GM10266 (cell line): ENCODE results near the gene CTIF.

Experiments used
- DNase-seq: peaks from one replicate; pipeline ENCODE4 v3.0.0; 2012; ENCODE audit errors: extremely low spot score
- CTCF ChIP-seq: IDR thresholded peaks from 2 replicates; pipeline ENCODE4 v1.5.1; 2012; ENCODE audit warnings: mild to moderate bottlenecking, low read depth; ENCODE audit not compliant: control insufficient read depth, insufficient read depth; ENCODE audit errors: missing control alignments

Gene CTIF

DNA sequence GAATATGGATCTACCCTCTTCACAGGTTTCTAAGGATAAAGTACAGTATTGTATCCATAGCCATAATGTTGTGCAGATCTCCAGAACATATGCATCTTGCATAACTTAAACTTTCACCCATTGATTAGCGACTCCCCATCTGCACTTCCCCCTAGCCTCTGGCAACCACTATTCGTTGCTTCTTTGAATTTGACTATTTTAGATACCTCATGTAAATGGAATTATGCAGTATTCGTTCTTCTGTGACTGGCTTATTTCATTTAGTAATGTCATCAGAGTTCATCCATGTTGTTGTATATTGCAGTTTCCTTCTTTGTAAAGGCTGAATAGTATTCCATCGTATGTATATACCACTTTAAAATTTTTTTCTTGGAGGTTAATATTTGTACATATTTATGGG is 283.0 kb downstream of the CTIF start:
- DNase-seq, result no peak
- TF ChIP-seq CTCF, result no peak

DNA sequence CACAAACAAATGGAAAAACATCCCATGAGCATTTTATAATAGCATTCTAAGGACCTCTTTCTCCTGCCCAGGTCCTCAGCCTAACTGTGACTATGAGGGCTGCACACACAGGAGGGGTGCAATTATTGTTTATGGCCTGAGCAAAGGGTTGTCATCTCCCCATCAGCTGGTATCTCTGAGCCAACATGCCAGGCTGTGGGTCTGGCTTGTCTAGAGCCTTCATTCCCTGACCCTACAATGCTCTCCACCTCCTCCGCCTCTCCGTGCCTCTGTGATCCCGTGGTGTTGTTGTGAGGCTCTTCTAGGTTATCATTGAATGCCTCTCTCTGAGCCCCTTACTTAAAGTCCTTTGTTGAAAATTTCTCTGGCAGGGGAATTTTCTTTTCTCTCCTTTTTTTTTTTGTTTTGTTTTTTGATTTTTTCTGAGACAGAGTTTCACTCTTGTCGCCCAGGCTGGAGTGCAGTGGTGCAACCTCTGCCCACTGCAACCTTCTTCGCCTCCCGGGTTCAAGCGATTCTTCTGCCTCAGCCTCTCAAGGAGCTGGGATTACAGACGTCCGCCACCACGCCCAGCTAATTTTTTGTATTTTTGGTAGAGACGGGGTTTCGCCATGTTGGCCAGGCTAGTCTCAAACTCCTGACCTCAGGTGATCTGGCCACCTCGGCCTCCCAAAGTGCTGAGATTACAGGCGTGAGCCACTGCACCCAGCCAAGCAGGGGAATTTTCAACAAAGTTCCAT is 285.6 kb downstream of the CTIF start:
- no peak for TF ChIP-seq CTCF
- no peak for DNase-seq

DNA sequence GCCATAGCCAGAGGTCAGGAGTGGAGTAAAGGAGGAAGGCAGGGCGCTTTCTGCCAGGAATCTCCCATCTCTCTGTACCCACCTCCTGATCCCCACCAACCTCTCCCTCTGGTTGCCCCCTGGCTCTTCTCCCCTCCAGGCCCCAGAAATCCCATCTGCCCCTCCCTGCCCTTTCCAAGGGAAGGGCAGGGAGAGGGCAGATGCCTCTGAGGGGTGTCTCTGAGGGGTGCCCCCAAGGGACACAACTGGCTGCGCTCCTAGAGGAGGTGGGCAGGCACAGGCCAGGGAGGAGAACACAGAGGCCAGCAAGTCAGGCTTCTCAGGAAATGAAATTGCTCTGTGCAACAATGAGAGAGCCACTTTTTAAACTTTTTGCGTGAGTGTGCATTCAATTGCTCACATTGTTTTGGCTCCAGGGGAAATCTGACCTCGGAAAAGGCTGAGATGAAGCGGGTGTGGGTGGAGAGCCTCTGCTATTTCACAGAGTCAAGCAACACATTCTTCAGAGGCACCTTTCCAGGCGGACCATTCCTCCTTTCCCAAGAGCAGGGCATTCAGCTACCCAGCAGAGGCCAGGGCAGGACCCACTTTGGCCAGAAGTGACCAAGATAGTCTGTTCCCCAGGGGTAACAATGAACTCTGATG is 286.4 kb downstream of the CTIF start:
- no peak for TF ChIP-seq CTCF

DNA sequence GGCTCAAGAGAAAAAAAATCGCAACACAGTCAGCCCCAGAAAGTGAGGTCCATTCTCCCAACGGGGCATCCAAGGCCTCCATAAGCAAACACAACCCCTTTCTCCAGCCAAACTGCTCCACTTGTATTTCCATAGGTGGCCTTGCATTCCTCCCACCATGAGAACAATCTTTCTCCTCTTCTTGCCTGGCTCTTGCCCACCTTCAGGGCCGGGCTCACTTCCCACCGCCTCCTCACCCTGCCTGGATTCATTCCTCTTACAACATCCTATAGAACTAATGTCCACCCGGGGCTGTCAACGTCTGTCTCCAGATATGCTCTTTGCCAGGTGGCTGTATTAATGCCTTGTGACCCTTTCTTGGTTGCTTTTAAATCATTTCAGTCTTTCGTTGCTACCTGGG is 287.4 kb downstream of the CTIF start:
- no peak for TF ChIP-seq CTCF
- no peak for DNase-seq

More for the DNA sequence above, 286.4 kb downstream of the CTIF start:
- no peak for DNase-seq

DNA sequence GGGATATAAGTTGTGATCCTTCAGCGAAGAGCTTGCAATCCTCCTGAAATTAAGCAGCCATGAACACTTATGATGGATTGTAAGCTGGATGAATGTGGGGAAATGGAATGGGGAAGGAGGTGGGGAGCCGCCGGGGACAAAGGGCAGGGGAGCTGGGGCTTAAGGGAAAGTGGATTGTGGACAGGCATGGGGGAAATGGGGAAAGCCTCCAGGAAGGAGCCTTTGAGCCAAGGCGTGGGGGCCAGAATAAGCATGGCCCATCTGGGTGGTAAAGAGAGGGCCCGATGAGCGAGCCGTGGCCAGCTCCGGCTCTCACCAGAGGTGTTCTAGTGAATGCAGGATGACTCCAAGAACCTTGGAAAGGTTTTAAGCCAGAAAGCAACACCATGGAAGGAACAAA is 288.0 kb downstream of the CTIF start:
- no peak for DNase-seq
- TF ChIP-seq CTCF, result no peak

GRCh38 chr18:48827291-48828193 is 288.7 kb downstream of the CTIF start:
- no peak for DNase-seq
- TF ChIP-seq CTCF, result no peak
